Measurements from ENCODE around the gene CHN2.

DNA sequence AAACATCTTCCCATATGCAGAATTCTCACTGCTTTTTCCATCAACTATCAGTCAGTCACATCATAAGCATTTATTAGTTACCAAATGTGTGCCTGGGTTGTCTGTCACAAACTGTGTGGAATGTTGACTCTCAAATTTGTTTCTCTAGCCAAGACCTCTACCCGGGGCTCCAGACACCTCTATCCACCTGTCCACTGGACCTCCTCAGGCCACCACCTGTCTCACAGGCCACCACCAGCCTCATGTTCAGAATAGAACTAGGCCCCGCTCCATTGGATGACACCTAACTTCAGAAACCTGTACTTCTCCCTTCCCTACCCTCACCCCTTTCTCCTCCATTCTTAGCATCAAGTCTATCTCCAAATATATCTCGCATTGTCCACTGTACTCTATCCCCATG lies 176.9 kb downstream of the CHN2 start:
- TF ChIP-seq, protein P1, sequence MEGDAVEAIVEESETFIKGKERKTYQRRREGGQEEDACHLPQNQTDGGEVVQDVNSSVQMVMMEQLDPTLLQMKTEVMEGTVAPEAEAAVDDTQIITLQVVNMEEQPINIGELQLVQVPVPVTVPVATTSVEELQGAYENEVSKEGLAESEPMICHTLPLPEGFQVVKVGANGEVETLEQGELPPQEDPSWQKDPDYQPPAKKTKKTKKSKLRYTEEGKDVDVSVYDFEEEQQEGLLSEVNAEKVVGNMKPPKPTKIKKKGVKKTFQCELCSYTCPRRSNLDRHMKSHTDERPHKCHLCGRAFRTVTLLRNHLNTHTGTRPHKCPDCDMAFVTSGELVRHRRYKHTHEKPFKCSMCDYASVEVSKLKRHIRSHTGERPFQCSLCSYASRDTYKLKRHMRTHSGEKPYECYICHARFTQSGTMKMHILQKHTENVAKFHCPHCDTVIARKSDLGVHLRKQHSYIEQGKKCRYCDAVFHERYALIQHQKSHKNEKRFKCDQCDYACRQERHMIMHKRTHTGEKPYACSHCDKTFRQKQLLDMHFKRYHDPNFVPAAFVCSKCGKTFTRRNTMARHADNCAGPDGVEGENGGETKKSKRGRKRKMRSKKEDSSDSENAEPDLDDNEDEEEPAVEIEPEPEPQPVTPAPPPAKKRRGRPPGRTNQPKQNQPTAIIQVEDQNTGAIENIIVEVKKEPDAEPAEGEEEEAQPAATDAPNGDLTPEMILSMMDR (IDR thresholded peaks at IDR 0.05), result no peak
- no peak for TF ChIP-seq EZH2 (IDR thresholded peaks at IDR 0.05; ENCODE audit: borderline replicate concordance, insufficient read depth, low read depth, low read length, poor library complexity, severe bottlenecking)

Data from B cell (primary cell).